Dermis blood vessel endothelial cell (primary cell): ENCODE results near the gene TOX2. TPM values are rescaled to one million over a fixed set of nuclear protein-coding genes. Genes with fewer than 3 reads are reported as not detected.
A peak's percentile ranks its signal among the peaks of the same experiment; 100 is the strongest.

Experiments
- DNase-seq: peaks from one replicate; pipeline ENCODE4 v3.0.0; 2010
- total RNA-seq: library from RNA; depleted of rRNA; stranded (reverse); fragments of >200 nt; gene quantifications from 2 replicates; pipeline ENCODE4 v1.2.3, GENCODE V29; 2014

TOX2 gene
- total RNA-seq, result 0.88 and 1.5 TPM in 2 replicates

- peak; percentile 69 for DNase-seq
These were observed at the start of gene TOX2 for GRCh38 chr20:43914311-43915210. Gene TOX2 (plus strand): TSS chr20:43914852. CDS start chr20:43914892, 40 bp downstream.

GRCh38 chr20:43868091-43868490, 46.6 kb upstream of the TOX2 start:
- DNase-seq, result no peak

- DNase-seq, result no peak
These were observed 44.2 kb upstream of the TOX2 start for GRCh38 chr20:43870484-43870883.

- no peak for DNase-seq
These were observed 35.9 kb upstream of the TOX2 start for GRCh38 chr20:43878776-43879175.

GRCh38 chr20:43893930-43894329, 20.7 kb upstream of the TOX2 start:
- no peak for DNase-seq

GRCh38 chr20:43894491-43894890, 20.2 kb upstream of the TOX2 start:
- no peak for DNase-seq

- DNase-seq, result no peak
These were observed 19.4 kb upstream of the TOX2 start for GRCh38 chr20:43895235-43895634.

- DNase-seq, result no peak
These were observed 15.2 kb upstream of the TOX2 start for GRCh38 chr20:43899274-43900120.

GRCh38 chr20:43900121-43900466, 14.6 kb upstream of the TOX2 start:
- no peak for DNase-seq

- no peak for DNase-seq
These were observed 14.2 kb upstream of the TOX2 start for GRCh38 chr20:43900496-43900895.

- no peak for DNase-seq
These were observed 13.4 kb upstream of the TOX2 start for GRCh38 chr20:43901296-43901695.

GRCh38 chr20:43903953-43904826, 10.5 kb upstream of the TOX2 start:
- DNase-seq, result no peak

- no peak for DNase-seq
These were observed 9.8 kb upstream of the TOX2 start for GRCh38 chr20:43904827-43905177.

GRCh38 chr20:43906505-43907034, 8.1 kb upstream of the TOX2 start:
- no peak for DNase-seq

GRCh38 chr20:43909211-43909610, 5.4 kb upstream of the TOX2 start:
- DNase-seq, result no peak

GRCh38 chr20:43909720-43910119, 4.9 kb upstream of the TOX2 start:
- DNase-seq, result peak; percentile 38

GRCh38 chr20:43910564-43910963, 4.1 kb upstream of the TOX2 start:
- no peak for DNase-seq

GRCh38 chr20:43911066-43911465, 3.6 kb upstream of the TOX2 start:
- DNase-seq, result peak; percentile 89

GRCh38 chr20:43913291-43914025, 1.2 kb upstream of the TOX2 start:
- peak; percentile 26 for DNase-seq

GRCh38 chr20:43915211-43916072, 790 bp downstream of the TOX2 start:
- peak; percentile 46 for DNase-seq
